ENCODE data around the gene FILIP1L. TPM values are rescaled to one million over a fixed set of nuclear protein-coding genes. Genes with fewer than 3 reads are reported as not detected.

Gene FILIP1L
- total RNA-seq, 1 experiment from 2014 or later, result 0.07 TPM

DNA sequence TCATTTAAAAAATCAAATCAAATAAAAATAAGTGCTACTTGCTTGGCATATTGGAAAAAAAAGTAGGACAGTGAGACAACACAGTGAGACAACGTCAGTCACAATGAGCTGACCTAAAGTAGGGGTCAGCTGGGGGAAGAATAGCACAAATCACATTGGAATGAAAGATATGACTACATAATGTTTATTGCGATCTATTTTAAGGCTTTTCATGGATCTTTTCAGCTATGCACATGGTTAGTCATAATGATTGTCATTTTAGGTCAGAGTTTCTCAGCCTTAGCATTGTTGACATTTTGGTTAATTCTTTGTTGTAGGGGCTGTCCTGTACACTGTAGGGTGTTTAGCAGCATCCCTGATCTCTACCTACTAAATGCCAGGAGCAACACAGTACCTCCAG lies 252.1 kb downstream of the FILIP1L start:
- no peak overlapping the region for H2BK15ac ChIP-seq (ENCODE audit: low read depth, low read length)
- peaks cover 6 to 8% of the 10 kb centered on the region in 2 experiments; a peak in 3 of 4 replicates for H3K4me1 Mint-ChIP-seq
- H3K9ac ChIP-seq (ENCODE audit: extremely low read depth, insufficient read length, low read length), result no peak overlapping the region
- H3K4me1 ChIP-seq (ENCODE audit: insufficient read depth, low read length), result peaks cover 3% of the 10 kb centered on the region; the same call in 1 of the 2 replicates
- H4K20me1 ChIP-seq (ENCODE audit: control insufficient read depth, insufficient read depth, insufficient read length), result no peaks in the 10 kb centered on the region
- H3K27me3 Mint-ChIP-seq (ENCODE audit: low read depth), result peaks cover 15% of the 10 kb centered on the region
- no peak overlapping the region for H4K91ac ChIP-seq (ENCODE audit: insufficient read length, low read depth, low read length)
- no peak overlapping the region for H3K23ac ChIP-seq (ENCODE audit: insufficient read length, low read depth, low read length)
- no peak overlapping the region for H3K27ac ChIP-seq (ENCODE audit: insufficient read length, low read depth, low read length)
- H3K4me2 ChIP-seq (ENCODE audit: insufficient read depth, insufficient read length, low read length), result no peak overlapping the region
- no peak overlapping the region for H3K4me3 Mint-ChIP-seq
- no peak overlapping the region for H2BK12ac ChIP-seq (ENCODE audit: insufficient read length, low read depth, low read length)
- no peaks in the 10 kb centered on the region for H3K27me3 ChIP-seq (ENCODE audit: insufficient read depth, low read length)
- H3K79me1 ChIP-seq (ENCODE audit: insufficient read depth, low read depth, low read length, poor library complexity, severe bottlenecking), result no peaks in the 10 kb centered on the region
- H3K79me2 ChIP-seq (ENCODE audit: insufficient read depth, low read length), result no peaks in the 10 kb centered on the region
- WGBS (ENCODE audit: extremely low coverage, insufficient read length, low lambda C conversion rate), result no CpG with 5 or more reads among the region's 2 CpGs
- H2AK5ac ChIP-seq (ENCODE audit: insufficient read length, low read length), result no peak overlapping the region
- H2BK5ac ChIP-seq (ENCODE audit: insufficient read length, low read length), result no peak overlapping the region
- H3K27ac Mint-ChIP-seq, result no peak overlapping the region
- H4K8ac ChIP-seq (replicated peaks; ENCODE audit: insufficient read length, low read depth, low read length), result no peak overlapping the region
- no peaks in the 10 kb centered on the region for H3K23me2 ChIP-seq (ENCODE audit: insufficient read length, low read depth, low read length, poor library complexity, severe bottlenecking)
- no peak overlapping the region for H3T11ph ChIP-seq (ENCODE audit: low read length)
- no peak overlapping the region for H2BK20ac ChIP-seq (ENCODE audit: low read depth, low read length, poor library complexity, severe bottlenecking)
- H3K4ac ChIP-seq (ENCODE audit: low read depth, low read length), result no peak overlapping the region
- peaks cover 0 to 3% of the 10 kb centered on the region in 2 experiments; a peak in 2 of 5 replicates for H3K9me3 Mint-ChIP-seq
- no peak overlapping the region for H4K5ac ChIP-seq (ENCODE audit: insufficient read length, low read depth, low read length)
- H3K56ac ChIP-seq (ENCODE audit: insufficient read length, low read depth, low read length), result no peak overlapping the region
- no peaks in the 10 kb centered on the region for H3K9me3 ChIP-seq (ENCODE audit: control insufficient read depth, low read depth, low read length)
- H3K36me3 Mint-ChIP-seq (ENCODE audit: insufficient read depth in 1 of 3, low read depth in 3 of 3), result peaks cover 6 to 9% (median 8%) of the 10 kb centered on the region in 3 experiments; a peak in 6 of 7 replicates
- no peak for DNase-seq
- no peak overlapping the region for H3K14ac ChIP-seq (ENCODE audit: insufficient read depth, low read length)
- H2BK120ac ChIP-seq (ENCODE audit: low read depth, low read length, poor library complexity, severe bottlenecking), result no peak overlapping the region
- TF ChIP-seq, protein P1, sequence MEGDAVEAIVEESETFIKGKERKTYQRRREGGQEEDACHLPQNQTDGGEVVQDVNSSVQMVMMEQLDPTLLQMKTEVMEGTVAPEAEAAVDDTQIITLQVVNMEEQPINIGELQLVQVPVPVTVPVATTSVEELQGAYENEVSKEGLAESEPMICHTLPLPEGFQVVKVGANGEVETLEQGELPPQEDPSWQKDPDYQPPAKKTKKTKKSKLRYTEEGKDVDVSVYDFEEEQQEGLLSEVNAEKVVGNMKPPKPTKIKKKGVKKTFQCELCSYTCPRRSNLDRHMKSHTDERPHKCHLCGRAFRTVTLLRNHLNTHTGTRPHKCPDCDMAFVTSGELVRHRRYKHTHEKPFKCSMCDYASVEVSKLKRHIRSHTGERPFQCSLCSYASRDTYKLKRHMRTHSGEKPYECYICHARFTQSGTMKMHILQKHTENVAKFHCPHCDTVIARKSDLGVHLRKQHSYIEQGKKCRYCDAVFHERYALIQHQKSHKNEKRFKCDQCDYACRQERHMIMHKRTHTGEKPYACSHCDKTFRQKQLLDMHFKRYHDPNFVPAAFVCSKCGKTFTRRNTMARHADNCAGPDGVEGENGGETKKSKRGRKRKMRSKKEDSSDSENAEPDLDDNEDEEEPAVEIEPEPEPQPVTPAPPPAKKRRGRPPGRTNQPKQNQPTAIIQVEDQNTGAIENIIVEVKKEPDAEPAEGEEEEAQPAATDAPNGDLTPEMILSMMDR (conservative IDR thresholded peaks at IDR 0.05), result no peak
- no peak overlapping the region for H2AFZ ChIP-seq (ENCODE audit: low read length)
- no peak overlapping the region for H3K18ac ChIP-seq (ENCODE audit: insufficient read length, low read depth, low read length)
